NCI-H748 treated with DMSO at 0.1 percent for 48 hours (cell line): ENCODE data around the gene FAM168A.

ENCODE experiments used
- DNase-seq: peaks from one replicate; lab custom pipeline; 2025; lab: John Stamatoyannopoulos, UW

The FAM168A gene

GRCh38 chr11:73597956-73598718 is at the start of gene FAM168A:
FAM168A (minus strand) TSS chr11:73598112; CDS start chr11:73468474, 129,638 bp downstream.
- peak; percentile 93 for DNase-seq

- DNase-seq, result peak; percentile 90
These were observed 49.7 kb upstream of the FAM168A start for GRCh38 chr11:73647459-73648100.

DNA sequence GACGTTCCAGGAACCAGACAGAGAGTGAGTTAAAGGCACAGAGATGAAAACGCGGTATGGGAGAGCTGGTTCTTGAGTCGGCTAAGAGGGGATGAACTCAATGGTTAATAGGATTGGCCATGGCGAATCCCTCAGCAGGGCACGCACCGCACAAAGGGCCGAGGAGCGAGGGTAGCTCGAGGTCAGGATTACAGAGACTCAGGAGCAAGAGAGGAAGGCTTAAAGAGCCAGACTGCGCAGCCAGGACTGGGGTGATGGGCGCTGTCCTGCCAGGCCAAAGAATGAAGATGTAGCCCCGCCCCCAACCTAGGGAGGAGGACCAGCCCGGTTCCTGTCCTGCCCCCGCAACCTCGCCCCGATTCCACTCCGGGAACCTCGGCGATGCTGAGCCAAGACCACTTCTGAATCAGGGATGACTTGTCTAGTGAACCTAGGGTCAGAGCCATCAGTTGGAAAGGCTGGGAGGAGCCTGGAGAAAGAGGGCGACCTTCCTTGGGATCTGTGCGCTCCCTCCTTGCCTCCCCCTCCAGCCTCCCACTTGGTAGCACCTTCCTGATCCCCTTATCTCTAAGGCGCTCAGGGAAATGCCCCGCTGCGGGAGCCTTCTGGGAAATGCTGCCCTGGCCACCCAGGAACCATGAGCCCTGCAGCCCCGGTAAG is 48.2 kb upstream of the FAM168A start, which contains the start of gene PLEKHB1:
Gene PLEKHB1, plus strand, starts transcription at position 610 of the 660 bp plus-strand sequence. Its CDS starts 28 bp downstream, at position 638.
- DNase-seq, result no peak

DNA sequence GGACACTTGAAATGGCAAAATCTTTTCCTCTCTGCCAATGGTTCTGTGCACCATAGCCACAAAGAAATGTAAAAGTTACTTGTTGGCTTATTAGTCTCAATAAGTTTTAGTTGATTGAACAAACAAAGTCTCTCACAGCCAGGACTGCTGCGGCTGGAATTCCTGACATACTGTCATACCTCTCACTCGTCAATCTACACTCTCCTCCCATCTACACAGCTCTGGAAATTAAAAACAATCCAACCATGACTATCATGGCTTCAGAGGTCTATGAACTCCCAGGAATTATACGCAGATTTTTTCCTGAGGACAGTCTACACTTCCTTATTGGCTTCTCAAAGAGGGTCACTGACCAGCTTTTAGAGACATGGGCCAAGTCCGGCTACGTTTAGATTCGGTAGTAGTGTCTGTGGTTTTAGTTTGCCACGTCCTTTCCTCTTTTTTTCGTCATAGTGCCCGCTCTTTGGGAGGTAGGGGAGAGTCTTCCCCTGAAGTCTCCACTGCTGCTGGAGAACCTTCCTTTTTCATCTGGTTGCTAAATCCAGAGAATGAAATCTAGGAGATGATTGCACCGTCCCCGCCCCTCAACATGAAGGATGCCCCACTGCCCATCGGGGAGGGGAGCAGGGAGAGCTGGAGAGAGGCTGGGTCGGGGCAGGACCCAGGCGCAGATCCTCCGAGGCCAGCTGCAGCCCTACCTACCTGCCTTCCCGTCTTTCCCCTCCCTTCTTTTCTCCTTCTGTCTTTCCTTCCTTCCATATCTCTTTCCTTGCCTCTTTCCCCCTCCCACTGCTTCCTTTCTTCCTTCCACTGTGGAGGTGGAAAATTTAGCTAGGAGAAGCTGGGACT is 47.4 kb upstream of the FAM168A start:
- no peak for DNase-seq

DNA sequence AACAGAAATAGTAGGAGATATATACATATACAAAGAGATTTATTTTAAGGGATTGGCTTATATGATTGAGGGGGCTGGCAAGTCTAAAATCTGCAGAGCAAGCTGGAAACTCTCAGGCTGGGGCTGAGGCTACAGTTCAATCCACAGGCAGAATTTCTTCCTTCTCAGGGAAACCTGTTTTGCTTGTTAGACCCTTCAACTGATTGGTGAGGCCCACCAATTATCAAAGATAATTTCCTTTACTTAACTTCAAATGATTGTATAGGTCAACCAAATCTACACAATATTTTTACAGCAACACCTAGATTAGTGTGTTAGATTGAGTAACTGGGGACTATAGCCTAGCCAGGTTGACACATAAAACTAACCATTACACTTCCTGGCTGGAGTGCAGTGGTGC is 43.8 kb upstream of the FAM168A start:
- no peak for DNase-seq

- no peak for DNase-seq
These were observed 42.7 kb upstream of the FAM168A start for GRCh38 chr11:73640592-73640991.

GRCh38 chr11:73637012-73637411 is 39.1 kb upstream of the FAM168A start:
- DNase-seq, result no peak

DNA sequence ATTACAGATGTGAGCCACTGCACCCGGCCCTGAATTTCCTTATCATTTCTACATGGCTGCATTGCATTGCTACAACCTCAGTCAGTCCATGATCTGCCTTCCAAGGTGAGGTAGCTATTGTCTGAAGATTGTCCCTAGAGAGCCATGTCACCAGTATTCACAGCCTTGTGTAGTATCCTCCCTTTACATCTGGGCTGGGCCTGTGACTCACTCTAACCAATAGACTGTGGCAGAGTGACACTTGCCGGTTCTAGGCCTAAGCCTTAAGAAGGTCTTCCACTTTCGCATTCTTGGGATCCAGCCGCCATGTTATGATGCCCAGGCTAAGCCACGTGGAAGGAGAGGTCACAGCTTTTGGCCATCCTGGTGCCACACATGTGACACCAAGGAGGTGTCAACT is 38.3 kb upstream of the FAM168A start:
- no peak for DNase-seq

GRCh38 chr11:73635721-73636120 is 37.8 kb upstream of the FAM168A start:
- no peak for DNase-seq

DNA sequence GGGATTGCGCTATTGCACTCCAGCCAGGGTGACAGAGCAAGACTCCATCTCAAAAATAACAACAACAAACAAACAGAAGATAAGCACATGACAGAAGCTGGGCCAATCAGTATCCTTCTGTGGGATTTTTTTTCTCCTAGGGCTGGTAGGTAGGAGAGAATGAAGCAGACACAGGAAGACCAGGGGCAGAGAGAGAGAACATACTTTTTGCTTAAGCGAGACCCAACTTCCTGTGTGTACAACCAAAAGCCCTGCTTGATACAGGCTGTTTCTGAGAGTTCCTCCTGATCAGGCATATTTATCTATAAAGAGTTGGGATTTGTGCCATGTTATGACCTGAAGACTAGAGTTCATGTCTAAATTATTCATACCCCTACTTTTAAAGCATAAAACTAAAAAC is 36.1 kb upstream of the FAM168A start:
- DNase-seq, result no peak

GRCh38 chr11:73632996-73633395 is 35.1 kb upstream of the FAM168A start:
- DNase-seq, result no peak

DNA sequence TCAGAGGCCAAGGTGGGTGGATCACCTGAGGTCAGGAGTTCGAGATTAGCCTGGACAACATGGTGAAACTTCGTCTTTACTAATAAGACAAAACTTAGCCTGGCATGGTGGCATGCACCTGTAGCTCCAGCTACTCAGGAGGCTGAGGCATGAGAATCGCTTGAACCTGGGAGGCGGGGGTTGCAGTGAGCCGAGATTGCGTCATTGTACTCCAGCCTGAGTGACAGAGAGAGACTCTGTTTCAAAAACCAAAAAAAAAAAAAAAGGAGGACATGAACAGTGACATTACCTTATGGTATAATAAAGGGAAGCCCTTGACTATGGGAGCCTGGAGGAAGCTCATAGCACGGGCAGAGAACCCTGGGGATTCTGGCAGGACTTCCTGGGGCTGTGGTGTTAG is 32.0 kb upstream of the FAM168A start:
- DNase-seq, result no peak

GRCh38 chr11:73625696-73626318 is 27.9 kb upstream of the FAM168A start:
- DNase-seq, result peak; percentile 56

GRCh38 chr11:73623686-73624085 is 25.8 kb upstream of the FAM168A start:
- DNase-seq, result no peak

DNA sequence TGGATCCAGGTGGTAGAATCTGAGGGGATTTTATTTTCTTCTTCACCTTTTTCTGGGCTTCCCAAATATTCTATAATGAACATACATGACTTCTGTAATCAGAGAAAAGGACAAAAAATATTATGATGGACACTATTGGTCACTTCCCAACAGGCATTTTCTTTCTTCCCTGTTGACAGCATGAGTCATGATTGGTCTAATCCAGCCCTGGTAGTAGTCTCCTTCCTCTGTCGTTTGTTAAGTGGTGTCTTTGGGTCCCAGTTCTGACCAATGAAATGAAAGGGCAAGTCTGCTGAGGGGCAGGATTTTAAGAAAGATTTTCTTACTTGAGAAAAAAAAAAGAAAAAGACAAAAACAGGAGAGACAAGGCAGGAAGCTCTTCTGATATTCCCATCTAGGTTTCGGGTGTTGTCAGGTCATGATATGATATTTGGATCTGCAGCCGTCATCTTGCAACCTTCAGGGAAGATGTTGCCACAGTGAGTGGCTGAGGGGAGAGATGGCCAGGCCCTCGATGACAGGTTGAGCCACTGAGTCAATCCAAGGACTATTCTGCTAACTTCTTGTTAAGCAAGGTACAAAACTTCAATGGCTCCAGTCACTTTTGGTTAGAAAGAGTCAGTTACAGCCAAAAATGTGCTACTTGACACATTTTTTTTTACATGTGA is 25.1 kb upstream of the FAM168A start:
- no peak for DNase-seq

DNA sequence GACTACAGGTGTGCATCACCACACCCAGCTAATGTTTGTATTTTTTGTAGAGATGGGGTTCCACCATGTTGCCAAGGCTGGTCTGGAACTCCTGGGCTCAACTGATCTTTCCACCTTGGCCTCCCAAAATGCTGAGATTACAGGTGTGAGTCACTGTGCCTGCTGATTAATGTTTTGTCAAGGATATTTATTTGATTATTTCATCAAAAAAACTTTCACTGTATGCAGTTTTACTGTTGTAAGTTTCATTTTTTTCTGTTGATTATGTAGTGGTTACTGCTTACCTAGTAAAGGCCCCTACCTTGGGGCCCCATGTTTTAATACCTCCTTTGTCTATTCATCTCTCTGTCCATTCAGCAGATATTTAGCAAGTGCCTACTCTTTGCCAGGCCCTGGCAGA is 16.7 kb upstream of the FAM168A start:
- no peak for DNase-seq

DNA sequence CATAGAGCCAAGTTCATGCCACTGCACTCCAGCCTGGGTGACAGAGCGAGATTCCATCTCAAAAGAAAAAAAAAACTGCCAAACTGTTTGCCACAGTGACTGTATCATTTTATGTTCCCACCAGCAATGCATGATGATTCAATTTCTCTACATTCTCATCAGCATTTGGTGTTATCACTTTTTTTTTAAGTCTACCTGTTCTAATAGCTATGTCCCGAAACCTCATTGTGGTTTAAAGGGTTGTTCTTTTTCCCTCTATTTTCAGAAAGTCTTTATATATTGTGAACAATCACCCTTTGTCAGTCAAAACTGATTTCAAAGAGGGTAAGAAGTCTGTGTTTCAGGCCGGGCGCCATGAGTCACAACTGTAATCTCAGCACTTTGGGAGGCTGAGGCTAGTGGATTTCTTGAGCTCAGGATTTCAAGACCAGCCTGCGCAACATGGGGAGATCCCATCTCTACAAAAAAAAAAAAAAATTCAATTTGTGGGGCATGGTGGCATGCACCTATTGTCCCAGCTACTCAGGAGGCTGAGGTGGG is 14.8 kb upstream of the FAM168A start:
- no peak for DNase-seq

DNA sequence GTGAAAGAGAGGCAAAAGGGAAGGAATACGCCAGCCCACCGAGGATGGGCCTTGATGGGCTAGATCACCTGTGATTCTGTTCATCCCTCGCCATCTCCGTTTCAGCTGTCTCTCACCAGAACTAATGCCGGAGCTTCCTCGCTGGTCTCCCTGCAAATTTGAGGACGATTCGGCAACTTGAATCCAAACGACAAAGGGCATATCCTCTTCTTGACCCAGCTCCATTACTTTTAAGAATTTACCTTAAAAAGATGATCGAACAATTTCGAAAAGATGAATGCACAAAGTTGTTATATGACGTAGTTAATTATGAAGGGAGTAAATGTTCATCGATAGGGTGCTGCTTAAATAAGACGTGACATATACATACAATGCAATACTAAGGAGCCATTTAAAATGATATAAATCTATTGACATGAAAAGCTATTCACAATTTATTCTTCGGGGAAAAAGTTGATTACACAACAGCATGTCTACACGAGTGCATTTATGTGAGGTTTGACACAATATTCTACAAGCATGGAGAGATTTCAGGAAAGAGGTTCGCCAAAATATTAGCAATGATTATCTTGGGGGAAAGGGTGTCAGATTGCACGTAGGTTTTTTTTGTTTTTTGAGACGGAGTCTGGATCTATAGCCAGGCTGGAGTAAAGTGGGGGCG is 937 bp upstream of the FAM168A start:
- DNase-seq, result peak; percentile 68

GRCh38 chr11:73597336-73597955 is 466 bp downstream of the FAM168A start:
- no peak for DNase-seq

GRCh38 chr11:73596547-73596946 is 1.4 kb downstream of the FAM168A start:
- DNase-seq, result no peak
